Measurements from ENCODE around the gene RASD2. TPM values are rescaled to one million over a fixed set of nuclear protein-coding genes. Genes with fewer than 3 reads are reported as not detected.

Gene RASD2
- total RNA-seq, 1 donor from 2014 or later, result 3.6 TPM

GRCh38 chr22:35522225-35523149 is 18.1 kb upstream of the RASD2 start:
- H3K27me3 ChIP-seq (ENCODE audit: low read depth), result peaks cover 12% of the 10 kb centered on the region
- no peaks in the 10 kb centered on the region for H3K9me3 ChIP-seq
- H3K4me3 ChIP-seq, result no peak overlapping the region
- intact Hi-C loops (cut with DNase I), result no loop called here
- H3K27ac ChIP-seq, result no peak overlapping the region
- peaks cover 6% of the 10 kb centered on the region for H3K4me1 ChIP-seq
- TF ChIP-seq CTCF (IDR thresholded peaks at IDR 0.05), result no peak
- no peak for DNase-seq
- no peaks in the 10 kb centered on the region for H3K36me3 ChIP-seq
- ATAC-seq, result no peak

GRCh38 chr22:35523167-35523947 is 17.3 kb upstream of the RASD2 start:
- Histone ChIP-seq H3K27ac (no peak overlapping the region), H3K9me3 (no peaks in the 10 kb centered on the region), H3K36me3 (no peaks in the 10 kb centered on the region), H3K4me3 (no peak overlapping the region), H3K27me3 (ENCODE audit: low read depth) (peaks cover 9% of the 10 kb centered on the region), H3K4me1 (peaks cover 6% of the 10 kb centered on the region)
- no peak for TF ChIP-seq CTCF (IDR thresholded peaks at IDR 0.05)
- intact Hi-C loops (cut with DNase I), result no loop called here
- DNase-seq, result no peak
- ATAC-seq, result no peak

GRCh38 chr22:35524966-35525686 is 15.5 kb upstream of the RASD2 start:
- Histone ChIP-seq H3K27me3 (ENCODE audit: low read depth) (no peaks in the 10 kb centered on the region), H3K4me1 (peaks cover 6% of the 10 kb centered on the region), H3K36me3 (no peaks in the 10 kb centered on the region), H3K27ac (no peak overlapping the region), H3K4me3 (no peak overlapping the region), H3K9me3 (peaks cover 6% of the 10 kb centered on the region)
- ATAC-seq (peak; percentile 23 to 54), DNase-seq (no peak)
- intact Hi-C loops (cut with DNase I), result no loop called here
- TF ChIP-seq CTCF (IDR thresholded peaks at IDR 0.05), result no peak

- peaks cover 6% of the 10 kb centered on the region for H3K9me3 ChIP-seq
- H3K27ac ChIP-seq, result no peak overlapping the region
- ATAC-seq (no peak), DNase-seq (no peak)
- no peak for TF ChIP-seq CTCF (IDR thresholded peaks at IDR 0.05)
- intact Hi-C loops (cut with DNase I), result no loop called here
- H3K4me1 ChIP-seq, result peaks cover 6% of the 10 kb centered on the region
- no peaks in the 10 kb centered on the region for H3K36me3 ChIP-seq
- no peaks in the 10 kb centered on the region for H3K27me3 ChIP-seq (ENCODE audit: low read depth)
- no peak overlapping the region for H3K4me3 ChIP-seq
Measured at GRCh38 chr22:35525687-35526332, 14.8 kb upstream of the RASD2 start.
